Ishikawa (cell line): Measurements from ENCODE around the gene S100A7.

Experiments
- EGR1 ChIP-seq: IDR thresholded peaks from 2 replicates; pipeline ENCODE4 v1.6.1; 2012
- EP300 ChIP-seq: IDR thresholded peaks from 2 replicates; pipeline ENCODE4 v1.6.1; 2012; ENCODE audit warnings: borderline replicate concordance
- TAF1 ChIP-seq: IDR thresholded peaks from 2 replicates; pipeline ENCODE4 v1.6.1; 2012; ENCODE audit warnings: low read depth, mild to moderate bottlenecking
- TCF12 ChIP-seq: IDR thresholded peaks from 2 replicates; pipeline ENCODE4 v1.6.1; 2012; ENCODE audit warnings: low read depth
- TF ChIP-seq, protein P1 (sequence below): IDR thresholded peaks from 2 replicates; pipeline ENCODE4 v1.6.1; 2012

DNA sequence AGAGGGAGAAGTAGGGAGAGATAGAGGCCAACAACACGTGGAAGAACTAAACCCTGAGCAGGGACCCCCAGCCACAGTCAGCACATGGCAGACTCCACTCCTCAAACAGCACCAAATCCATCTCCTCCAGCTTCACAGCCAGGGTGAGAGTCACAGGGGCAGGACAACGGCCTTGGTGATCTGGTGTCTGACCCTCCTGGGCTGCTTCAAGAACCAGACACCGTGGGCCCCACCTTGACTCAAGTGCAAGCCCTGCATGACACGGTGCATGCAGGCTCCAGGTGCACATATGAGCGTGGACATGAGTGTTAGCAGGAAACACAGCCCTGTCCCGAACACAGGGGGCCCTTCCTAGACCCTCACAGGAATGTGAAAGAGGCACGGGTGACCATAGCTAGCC, 21.9 kb downstream of the S100A7 start:
- TF ChIP-seq, protein P1, sequence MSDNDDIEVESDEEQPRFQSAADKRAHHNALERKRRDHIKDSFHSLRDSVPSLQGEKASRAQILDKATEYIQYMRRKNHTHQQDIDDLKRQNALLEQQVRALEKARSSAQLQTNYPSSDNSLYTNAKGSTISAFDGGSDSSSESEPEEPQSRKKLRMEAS = no peak
- TF ChIP-seq TAF1 (no peak), EGR1 (no peak), EP300 (no peak), TCF12 (no peak)
